Peyer's patch (tissue), 4 donors: ENCODE measurements around the gene THRB.

ENCODE experiments used
- POLR2A ChIP-seq, 2 donors: fragments of 450-650 bp; IDR thresholded peaks; one replicate each; pipeline ENCODE4 v1.5.1; 2017; ENCODE audit warnings: antibody characterized with exemption in 2 of 2, mild to moderate bottlenecking in 2 of 2, moderate library complexity in 2 of 2
- TF ChIP-seq, protein P1 (sequence below), 6 experiments: fragments of 450-650 bp in 4 of 6; fragments of 200-600 bp in 2 of 6; sonication (generic) in 1 of 6; IDR thresholded peaks; one replicate each; pipeline ENCODE4 v1.5.1; 2017 to 2019; ENCODE audit warnings: antibody characterized with exemption in 6 of 6, mild to moderate bottlenecking in 3 of 6, moderate library complexity in 1 of 6

- TF ChIP-seq, protein P1, sequence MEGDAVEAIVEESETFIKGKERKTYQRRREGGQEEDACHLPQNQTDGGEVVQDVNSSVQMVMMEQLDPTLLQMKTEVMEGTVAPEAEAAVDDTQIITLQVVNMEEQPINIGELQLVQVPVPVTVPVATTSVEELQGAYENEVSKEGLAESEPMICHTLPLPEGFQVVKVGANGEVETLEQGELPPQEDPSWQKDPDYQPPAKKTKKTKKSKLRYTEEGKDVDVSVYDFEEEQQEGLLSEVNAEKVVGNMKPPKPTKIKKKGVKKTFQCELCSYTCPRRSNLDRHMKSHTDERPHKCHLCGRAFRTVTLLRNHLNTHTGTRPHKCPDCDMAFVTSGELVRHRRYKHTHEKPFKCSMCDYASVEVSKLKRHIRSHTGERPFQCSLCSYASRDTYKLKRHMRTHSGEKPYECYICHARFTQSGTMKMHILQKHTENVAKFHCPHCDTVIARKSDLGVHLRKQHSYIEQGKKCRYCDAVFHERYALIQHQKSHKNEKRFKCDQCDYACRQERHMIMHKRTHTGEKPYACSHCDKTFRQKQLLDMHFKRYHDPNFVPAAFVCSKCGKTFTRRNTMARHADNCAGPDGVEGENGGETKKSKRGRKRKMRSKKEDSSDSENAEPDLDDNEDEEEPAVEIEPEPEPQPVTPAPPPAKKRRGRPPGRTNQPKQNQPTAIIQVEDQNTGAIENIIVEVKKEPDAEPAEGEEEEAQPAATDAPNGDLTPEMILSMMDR (IDR thresholded peaks at IDR 0.05): no peak
- TF ChIP-seq POLR2A (IDR thresholded peaks at IDR 0.05): no peak
These were observed 224.4 kb downstream of the THRB start for GRCh38 chr3:24270204-24270691.
